ENCODE results near the gene NAALADL2.
"Not testable (repeated sequence)": the region's sequence is repeated elsewhere in the genome, so short reads cannot be mapped to it uniquely, and the experiment has no call there.

Gene NAALADL2

DNA sequence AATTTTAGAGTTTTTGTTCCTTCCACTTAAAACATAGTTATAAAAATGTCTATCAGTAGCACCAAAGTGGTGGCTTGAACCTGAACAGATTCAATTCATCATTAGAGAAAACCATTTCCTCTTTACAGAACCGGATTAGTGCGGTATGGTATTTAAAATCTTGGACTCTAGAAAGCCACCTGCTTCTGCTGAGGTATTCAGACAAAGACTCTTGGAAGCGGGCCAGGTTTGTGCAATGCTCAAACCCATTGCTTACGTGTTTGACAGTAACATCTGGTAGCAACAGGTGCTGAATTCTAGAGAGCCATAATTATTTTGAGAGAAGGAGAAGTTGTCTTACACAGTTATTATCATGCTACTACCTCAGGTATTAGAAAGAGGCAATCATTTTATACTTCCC lies 290.5 kb downstream of the NAALADL2 start:
- DNase-seq, result no peak

DNA sequence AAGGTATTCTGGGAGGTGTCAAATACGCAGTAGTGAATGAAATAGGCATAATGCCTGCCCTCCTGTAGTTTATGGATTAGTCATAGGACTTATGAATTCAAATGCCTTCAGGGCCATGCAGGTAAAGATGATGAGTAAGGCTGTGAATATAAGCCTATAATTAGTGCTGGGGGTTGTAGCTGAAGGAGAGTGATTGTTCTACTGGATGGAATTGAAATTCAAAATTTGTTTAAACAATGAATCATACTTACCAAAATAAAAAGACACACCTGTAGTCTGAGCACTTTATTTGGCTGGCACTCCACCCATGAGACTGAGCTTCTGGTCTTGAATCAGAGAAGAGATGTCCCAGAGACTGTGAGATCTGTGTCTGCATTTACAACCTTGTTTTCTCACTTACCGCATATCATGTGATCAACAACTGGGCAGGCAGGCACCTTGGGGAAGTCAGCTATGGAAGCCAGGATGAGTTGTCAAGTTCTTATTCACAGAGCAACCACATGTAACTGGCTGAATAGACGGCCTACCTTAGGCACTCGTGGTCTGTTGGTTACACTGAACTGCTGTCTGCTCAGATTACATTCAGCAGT lies 291.8 kb downstream of the NAALADL2 start:
- DNase-seq, result no peak

DNA sequence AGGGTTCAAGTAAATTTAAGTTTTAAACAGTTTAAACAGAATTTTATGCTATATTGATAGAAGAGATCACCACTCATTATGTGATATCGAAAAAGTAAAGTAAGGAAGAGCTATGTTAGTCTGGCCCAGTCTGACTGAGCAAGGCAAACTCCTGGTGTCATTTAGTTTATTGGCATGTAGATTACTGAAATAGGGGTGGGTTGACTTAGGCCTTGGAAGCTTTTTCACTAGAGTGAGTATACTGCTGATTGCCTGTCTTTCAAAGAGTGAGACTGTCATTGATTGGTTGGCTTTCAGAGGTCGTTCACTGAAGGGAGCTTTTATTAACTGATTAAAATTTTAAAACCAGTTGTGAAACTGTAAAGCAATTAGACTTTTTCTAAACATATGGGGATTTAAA lies 294.5 kb downstream of the NAALADL2 start:
- DNase-seq, result no peak

DNA sequence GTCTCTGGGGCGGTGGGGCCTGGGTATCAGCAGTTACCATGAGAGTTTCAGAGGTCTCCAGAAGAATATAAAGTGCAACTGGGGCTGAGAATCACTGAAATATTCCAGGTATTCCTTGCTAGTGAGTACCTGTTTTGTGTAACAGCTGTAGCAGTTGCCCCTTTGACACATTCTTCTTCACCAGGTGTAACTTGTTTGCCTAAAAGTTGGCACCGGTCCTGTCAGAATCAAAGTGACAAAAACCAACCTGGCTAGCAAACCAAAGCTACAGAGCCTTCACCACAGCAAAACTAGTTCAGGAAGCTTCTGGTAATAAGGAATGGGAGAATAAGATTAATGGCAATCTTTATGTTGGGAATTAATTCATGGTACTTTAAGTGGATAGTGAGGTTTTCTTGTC lies 296.0 kb downstream of the NAALADL2 start:
- no peak for DNase-seq

DNA sequence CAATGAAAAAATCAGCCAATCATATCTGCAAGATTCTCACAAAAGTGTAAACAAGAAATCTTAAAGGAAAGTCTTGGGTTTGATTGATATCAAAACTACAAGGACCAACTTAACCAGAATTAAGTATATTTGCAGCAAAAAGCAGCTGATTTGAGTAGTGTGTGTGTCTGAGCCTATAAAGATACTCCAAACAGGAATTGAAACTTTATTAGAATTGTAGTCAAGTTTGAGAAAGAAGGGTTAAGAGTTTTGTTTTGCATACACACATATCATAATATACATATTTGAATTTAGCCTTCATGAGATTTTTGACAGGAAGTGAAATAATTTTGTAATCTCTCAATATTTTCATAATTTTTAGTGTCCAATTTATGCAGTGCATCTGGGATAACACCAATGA lies 300.1 kb downstream of the NAALADL2 start:
- no peak for DNase-seq

DNA sequence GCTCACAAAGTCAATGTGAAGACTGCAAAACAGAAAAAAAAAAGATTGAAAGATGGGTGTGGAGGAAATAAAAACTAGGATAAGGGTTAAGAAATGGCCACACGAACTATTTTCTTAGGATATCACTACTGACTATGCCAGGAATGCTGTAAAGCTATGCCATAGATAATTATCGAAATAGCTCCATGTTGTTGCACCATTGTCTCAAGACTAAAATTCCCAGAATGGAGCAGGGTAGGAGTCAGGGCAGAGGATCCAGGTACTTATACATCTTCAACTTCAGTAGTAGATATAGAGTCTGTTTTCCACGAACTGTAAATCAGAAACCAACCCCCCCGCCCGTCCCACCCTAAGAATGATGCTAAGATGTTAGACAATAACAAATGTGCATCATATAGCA lies 302.2 kb downstream of the NAALADL2 start:
- no peak for DNase-seq

DNA sequence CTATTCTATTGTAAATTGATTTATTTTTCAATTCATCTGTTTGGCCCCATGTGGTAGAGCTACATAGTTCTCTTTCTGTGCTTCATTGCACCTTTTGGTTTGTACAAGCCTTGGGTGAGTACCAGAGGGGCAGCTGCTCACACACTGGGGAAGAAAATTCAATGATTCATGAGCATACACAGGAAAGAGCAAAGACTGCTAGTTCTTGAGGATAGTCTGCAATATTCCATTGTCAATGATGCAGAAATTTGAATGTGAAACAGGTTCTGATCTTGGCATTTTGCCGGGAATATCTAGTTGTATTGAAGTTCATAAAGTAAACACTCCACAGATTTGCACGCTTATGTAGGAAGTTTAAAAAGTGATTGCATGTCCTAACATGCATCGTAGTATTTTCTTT lies 304.6 kb downstream of the NAALADL2 start:
- no peak for DNase-seq

DNA sequence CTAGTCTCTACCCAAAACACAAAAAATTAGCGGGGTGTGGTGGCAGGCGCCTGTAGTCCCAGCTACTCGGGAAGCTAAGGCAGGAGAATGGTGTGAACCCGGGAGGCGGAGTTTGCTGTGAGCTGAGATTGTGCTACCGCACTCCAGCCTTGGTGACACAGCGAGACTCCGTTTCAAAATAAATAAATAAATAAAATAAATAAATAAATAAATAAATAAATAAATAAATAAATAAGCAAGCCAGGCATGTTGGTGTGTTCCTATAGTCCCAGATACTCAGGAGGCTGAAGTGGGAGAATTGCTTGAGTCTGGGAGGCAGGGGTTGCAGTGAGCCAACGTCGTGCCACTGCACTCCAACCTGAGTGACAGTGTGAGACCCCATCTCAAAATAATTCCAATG lies 314.0 kb downstream of the NAALADL2 start:
- not testable (repeated sequence) for DNase-seq

DNA sequence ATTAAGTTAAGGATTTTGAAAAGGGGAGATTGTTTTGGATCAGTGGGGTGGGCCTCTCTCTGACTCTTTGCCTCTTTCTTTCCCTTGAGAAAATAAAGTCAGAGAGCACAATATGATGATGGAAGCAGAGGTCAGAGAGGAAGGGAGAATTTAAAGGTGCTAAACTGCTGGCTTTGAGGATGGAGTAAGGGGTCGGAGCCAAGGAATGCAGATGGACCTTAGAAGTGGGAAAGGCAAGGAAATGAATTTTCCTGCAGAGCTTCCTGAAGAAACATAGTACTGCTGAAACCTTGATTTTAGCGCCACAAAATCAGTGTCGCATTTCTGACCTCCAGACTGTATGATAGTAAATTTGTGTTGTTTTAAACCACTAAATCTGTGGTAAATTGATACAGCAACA lies 317.4 kb downstream of the NAALADL2 start:
- DNase-seq, result no peak

DNA sequence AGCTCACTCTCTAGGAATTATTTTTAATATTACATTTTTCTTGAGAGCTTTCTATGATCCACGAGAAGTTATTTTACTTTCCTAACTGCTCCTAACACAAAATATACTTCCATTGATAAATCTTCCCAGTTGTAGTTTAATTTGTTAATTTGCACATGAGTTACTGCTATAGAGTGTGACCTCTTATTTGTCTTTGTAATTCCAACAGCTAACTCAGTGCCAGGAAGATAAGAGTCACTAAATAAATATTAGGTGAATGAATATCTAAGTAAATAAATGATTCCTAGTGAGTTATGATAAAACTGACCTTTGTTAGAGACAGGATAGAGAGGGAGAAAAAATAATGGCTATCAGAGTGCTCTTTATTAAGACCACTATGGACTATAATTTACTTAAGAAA lies 319.9 kb downstream of the NAALADL2 start:
- no peak for DNase-seq

DNA sequence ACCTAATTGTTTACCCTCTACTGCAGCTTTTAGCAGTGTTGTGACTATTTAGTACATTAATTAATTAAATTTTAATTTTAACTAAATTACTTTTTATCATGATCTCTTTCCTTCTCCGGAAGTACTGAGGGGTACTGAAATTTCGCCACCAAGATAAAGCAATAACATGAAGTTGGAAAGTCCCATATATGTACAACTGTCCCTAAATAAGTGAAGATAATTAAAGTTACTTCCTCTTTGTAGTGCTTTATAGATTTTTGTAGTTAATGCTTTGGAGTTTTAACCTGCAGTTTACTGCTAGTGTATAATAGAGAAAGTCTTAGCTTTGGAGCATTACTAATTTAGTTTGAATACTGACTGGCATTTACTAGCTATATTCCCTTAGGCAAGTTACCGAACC lies 325.3 kb downstream of the NAALADL2 start:
- no peak for DNase-seq

DNA sequence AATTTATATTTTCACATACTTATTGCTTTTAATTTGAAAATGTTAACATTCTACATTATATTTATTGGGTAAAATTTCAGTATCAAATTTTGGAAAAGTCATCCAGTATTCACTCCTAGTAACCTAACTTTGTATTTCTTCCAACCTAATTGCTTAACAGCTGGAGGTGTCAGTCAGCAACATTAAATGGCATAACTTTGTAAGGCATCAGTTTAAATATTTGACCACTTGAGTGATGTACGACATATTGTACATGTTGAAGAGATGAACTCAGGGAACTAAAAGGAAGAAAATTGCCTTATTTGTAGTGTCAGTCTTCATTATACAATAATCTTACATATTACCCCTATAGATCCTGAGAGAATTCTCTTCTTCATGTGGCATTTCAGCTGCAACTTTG lies 326.8 kb downstream of the NAALADL2 start:
- DNase-seq, result no peak

DNA sequence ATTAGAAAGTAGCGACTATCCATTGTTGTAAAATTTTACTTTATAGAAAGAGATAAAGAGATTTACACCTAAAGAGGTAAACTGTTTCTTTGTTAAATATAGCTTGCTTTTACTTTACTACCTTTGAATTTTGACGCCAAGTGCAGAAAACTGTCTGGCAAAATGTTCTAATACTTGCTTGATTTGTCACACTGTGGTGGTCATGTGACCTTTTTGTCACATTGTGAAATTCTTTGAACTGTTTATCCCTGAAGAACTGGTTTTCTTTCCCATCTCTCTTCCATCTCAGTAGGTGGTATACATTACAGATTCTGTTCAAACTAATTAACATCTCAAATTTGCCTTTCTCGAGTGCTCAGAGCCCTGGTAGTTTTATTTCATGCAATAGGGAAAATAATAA lies 327.4 kb downstream of the NAALADL2 start:
- DNase-seq, result no peak

DNA sequence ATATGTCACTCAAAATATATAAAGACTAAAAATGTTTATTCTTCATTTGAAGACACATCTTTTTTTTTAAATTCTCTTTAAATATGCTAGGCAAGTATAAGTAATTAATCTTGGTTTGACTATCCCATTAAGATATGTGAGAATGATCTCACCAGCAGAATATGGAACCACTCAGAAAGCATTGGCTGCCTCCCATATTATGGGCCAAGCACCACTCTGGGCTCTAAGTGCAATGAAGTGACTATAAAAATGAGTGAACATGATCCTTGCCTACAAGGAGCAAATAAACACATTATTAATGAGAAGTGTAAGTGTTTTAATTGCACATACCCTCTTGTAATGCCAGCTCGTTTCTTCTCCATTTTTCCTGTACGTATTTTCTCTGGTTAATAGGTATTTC lies 328.5 kb downstream of the NAALADL2 start:
- DNase-seq, result no peak

DNA sequence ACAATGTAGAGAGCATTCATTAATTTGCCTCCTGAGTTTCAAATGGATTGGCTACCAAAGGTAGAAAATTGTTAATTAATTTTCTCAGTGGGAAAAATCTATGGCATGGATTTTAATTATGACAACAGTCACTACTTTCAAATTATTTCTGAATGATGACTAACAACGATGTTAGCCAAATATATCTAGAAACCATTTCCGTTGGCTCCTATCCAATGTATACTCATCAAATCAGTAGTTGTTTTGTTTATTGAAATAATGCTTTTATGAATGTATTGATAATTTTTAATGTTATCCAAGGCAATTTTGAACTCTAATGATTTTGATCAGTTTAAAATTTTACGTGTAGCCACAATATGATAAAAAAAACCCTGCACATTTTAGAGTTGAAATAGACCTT lies 333.4 kb downstream of the NAALADL2 start:
- no peak for DNase-seq

DNA sequence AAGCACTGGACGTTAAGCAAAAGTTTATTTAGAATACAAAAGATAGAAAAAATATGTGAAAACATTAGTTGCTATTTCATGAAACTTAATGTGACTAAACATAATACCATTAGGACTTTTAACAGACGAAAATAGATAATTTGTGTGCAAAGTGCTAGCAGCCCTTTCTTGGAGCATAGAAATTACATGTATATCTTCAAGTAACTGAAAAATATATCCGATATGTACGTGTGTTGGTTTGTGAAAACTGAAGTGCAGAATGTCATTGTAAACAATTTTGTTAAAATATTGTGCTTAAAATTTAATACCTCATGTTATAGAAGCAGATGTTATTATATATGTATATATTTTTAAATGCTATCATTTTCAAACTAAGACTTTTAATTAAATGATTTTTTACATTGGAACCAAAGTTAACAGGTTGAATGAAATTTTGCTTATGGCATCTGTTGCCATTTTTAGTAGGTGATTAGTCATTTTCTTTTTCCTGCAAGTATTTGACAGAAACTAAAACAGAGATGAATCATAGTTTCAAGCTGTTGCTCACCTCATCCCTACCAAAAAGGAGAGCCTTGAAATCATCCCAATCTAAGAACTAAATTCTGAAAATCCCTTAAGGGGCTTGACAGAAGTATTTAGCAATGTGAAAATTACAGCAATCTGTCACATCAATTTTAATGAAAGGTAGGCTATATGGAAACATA lies 334.8 kb downstream of the NAALADL2 start:
- DNase-seq, result no peak

DNA sequence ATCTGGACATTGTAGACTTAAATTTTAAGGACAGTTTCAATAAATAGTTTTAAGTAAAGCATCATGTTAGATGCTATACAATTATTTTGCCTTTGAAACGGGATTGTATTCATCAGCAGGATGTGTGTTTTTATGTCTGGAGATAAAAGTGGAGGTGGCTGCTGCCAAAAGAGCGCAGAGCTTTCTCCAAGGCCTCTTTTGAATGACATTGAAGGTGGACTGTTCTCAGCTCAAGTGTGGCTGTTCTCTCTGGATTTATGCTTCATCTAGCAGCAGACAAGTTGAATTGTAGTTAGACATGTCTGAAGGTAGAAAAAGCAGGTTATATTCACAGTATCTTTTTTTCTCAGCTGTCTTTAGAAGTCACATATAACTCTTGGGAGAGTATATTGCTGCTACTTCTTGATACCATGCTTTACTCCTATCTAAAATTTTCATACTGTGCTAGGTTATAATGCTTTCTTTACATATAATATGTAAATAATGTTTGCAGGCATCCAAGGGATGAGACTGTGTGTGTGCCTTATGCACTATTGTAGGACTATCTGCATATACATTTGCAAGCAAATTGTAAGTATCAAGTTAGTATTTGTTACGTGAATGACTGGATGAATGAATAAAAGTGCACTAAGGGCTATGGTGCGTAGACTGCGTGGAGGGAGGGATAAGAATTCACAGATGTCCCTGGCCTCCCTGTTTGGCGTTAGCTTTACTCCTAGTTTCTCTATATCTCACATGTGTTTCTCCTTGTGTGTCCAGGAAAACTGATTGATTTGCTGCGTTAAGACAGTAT lies 340.1 kb downstream of the NAALADL2 start:
- DNase-seq, result no peak

DNA sequence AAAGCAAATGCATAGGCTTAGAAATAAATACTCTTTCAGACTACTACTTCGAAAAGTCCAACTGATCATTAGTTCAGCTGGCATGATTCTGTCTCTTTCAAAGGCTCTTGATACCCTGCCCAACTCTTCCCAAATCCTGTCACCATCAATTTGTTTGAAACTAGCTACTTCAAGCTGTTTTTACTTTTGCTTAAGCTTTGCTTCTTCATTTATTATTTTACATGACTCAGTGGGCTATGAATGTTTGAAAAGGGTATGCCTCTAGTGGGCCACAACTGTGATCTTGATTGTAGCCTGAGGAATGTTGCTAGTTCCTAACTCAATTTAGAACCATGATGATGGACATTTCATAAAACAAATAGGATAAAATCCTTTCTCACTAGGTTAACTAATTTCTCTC lies 340.8 kb downstream of the NAALADL2 start:
- no peak for DNase-seq

DNA sequence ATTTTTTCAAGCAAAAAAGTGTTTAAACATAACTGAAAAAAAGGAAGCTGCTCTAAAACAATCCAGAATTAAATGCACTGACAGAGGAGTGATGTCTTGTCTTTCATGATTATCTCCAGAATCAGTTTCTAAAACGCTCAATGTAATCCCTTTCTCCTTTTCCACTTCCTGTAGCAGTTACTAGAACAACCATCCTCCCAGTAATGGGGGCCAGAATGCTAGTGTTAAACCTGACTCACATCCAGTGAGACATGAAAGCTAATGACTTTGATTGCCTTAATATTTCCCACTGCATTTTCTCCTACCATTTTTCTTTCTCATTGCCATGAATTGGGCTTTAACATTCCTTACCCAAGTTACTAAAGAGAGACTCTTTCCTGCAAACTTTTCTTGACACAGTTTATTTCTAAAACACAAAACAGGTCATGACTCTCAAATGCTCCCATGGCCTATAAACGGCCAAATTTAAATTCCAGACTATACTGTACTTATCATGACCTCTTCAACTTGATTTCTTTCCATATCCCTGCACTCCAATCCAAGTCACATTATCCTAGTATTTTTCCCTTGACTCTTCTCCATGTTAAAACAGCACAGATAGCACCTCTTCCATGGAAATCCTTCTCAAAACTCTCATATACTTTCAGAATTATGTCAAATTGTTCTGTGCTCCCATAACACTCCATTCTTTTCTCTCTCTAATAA lies 341.4 kb downstream of the NAALADL2 start:
- DNase-seq, result no peak

DNA sequence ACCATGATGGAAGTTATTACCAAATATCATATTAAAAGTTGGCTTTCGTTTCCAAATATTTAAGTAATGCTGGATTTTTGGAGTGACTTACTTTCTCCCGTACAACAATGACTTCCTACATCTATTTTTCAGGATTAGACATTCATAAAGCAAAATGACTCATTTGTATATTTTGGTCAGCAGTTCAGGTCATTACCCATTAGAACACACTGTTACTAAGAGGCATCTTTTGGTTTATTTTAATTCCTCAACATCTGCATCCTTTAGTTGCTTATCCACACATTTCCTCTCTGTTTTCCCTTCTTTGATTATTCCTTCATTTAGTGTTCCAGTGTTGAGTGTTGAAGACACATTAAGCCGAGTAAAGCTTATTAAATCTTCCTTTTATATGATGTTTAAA lies 348.2 kb downstream of the NAALADL2 start:
- no peak for DNase-seq

DNA sequence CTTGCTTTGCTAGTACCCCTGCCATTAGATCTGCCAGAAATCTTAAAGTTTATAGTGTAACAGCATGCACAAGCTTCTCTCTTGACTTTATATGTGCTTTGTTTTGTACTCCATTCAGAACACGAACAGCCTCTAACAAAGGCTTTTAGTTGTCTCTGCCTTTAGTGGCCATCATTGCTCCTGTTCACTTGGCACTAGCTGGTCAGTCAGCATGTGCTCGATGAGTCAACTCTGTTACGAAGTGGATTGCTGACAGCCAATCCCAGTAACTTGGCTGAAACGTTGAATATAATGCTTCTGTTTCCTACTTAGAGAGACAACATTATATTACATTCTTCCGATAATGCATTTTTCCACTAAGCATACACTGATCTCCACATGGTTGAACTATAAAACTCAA lies 349.2 kb downstream of the NAALADL2 start:
- no peak for DNase-seq

DNA sequence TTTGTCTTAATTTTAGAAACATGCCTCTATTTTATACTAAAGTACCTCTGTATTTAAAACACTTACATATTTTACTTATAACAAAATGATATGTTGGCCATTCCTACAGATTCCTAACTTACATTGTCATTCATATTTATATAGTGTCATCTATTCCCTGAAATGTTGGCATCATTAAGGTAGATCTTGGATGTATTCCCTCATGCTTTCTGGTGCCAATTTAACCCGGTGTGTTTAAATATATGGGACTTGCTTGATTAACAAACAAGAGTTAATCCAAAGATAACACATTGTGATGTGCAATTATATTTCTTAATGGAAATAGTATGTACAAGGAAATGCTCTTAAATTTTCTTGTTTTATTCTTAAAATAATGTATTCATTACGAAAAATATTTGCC lies 352.3 kb downstream of the NAALADL2 start:
- DNase-seq, result no peak

DNA sequence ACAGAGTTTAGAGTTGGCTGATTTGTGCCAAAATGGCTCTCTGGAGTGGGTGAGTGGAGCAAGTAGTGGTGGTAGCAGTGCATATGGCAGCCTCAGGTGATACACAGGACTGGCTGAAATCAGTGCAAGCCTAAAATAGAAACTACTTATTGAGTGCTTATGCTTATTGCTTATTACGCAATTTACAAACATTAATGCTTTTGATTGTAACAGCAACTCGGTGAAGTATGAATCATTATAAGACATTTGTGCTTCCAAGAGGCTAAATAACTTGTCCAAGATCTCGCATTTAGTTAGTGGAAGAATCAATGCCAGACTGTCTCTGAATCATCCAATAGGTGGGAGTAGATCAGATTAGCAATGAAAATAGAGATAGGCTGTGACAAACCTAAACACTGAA lies 353.8 kb downstream of the NAALADL2 start:
- DNase-seq, result no peak

DNA sequence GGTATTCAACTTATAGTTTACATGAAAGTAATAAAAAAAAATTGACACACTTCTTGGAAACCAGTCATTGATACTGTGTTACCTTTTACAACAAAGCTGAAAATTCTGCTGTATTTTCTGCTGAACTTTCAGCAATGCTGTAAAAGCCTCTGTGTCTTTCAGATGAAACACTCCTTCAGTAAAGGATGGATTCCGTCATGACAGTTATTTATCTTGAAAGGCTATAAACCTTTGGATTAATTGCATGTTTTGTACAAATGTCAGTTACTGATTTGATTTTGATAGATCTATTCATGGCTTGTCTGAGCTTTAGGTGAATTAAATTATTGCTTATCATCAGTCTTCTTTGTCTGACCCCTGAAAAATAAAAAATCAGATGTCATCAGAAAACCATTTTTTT lies 355.1 kb downstream of the NAALADL2 start:
- DNase-seq, result no peak
